Parathyroid adenoma (tissue), 2 donors: ENCODE data around the gene MPZ.
"Not testable (repeated sequence)": the region's sequence is repeated elsewhere in the genome, so short reads cannot be mapped to it uniquely, and the experiment has no call there.

Source experiments
- H2AFZ ChIP-seq: fragments of 300-600 bp; sonication (generic); one replicate; pipeline ENCODE4 v1.7.0; 2017; ENCODE audit warnings: antibody characterized with exemption, mild to moderate bottlenecking
- H3K27ac ChIP-seq: fragments of 300-600 bp; sonication (generic); one replicate; pipeline ENCODE4 v1.7.0; 2017
- H3K27me3 ChIP-seq: fragments of 300-600 bp; sonication (generic); one replicate; pipeline ENCODE4 v1.7.0; 2017; ENCODE audit warnings: low read length; ENCODE audit not compliant: control insufficient read depth, insufficient read depth
- H3K36me3 ChIP-seq: fragments of 300-600 bp; sonication (generic); one replicate; pipeline ENCODE4 v1.7.0; 2017; ENCODE audit warnings: low read length; ENCODE audit not compliant: control insufficient read depth, insufficient read depth
- H3K4me1 ChIP-seq: fragments of 300-600 bp; sonication (generic); one replicate; pipeline ENCODE4 v1.7.0; 2017; ENCODE audit warnings: control low read depth
- H3K4me2 ChIP-seq: fragments of 300-600 bp; sonication (generic); one replicate; pipeline ENCODE4 v1.7.0; 2017; ENCODE audit warnings: low read length
- H3K4me3 ChIP-seq: fragments of 300-600 bp; sonication (generic); one replicate; pipeline ENCODE4 v1.7.0; 2017; ENCODE audit warnings: low read depth, low read length
- H3K79me2 ChIP-seq: fragments of 300-600 bp; sonication (generic); one replicate; pipeline ENCODE4 v1.7.0; 2017; ENCODE audit warnings: control low read depth
- H3K9ac ChIP-seq: fragments of 300-600 bp; sonication (generic); one replicate; pipeline ENCODE4 v1.7.0; 2017; ENCODE audit warnings: mild to moderate bottlenecking
- H3K9me3 ChIP-seq: fragments of 300-600 bp; sonication (generic); one replicate; pipeline ENCODE4 v1.7.0; 2017; ENCODE audit warnings: low read length; ENCODE audit not compliant: control insufficient read depth
- CTCF ChIP-seq: fragments of 300-600 bp; sonication (generic); IDR thresholded peaks from one replicate; pipeline ENCODE4 v1.7.0; 2017; ENCODE audit warnings: antibody characterized with exemption, mild to moderate bottlenecking
- donor health status: primary hyperparathyroidism.

The MPZ gene

DNA sequence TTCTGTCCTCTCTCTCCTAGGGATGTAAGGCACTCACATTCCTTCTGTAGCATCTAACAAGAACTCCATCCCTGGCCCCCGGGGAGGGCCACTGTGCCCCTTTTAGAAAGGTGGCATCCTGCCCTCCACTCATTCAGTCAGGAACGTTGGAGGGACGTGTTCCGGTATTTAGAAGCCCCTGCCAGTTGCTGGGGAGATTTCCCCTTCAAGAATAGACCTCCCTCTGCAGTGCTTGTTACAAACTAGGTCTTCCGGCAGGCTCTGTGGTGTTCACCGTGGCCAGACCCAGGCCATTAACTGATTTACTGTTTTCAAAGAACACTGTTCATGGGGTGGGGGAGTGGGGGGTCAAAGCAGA, 50.4 kb downstream of the MPZ start:
- H3K36me3 ChIP-seq = no peaks in the 10 kb centered on the region
- peaks cover 4% of the 10 kb centered on the region for H3K4me1 ChIP-seq
- H3K4me2 ChIP-seq = no peak overlapping the region
- no peaks in the 10 kb centered on the region for H3K79me2 ChIP-seq
- no peaks in the 10 kb centered on the region for H3K9me3 ChIP-seq
- no peak overlapping the region for H3K9ac ChIP-seq
- H3K27ac ChIP-seq = no peak overlapping the region
- no peaks in the 10 kb centered on the region for H3K27me3 ChIP-seq
- TF ChIP-seq CTCF = no peak
- no peak overlapping the region for H2AFZ ChIP-seq
- no peak overlapping the region for H3K4me3 ChIP-seq

GRCh38 chr1:161258439-161259344, 51.1 kb downstream of the MPZ start, which contains the start of gene PCP4L1:
TSS of gene PCP4L1 (plus strand) at chr1:161258745. CDS start at chr1:161258975, 230 bp downstream.
- Histone ChIP-seq H3K27ac (no peak within 1 kb of the TSS), H3K9ac (no peak within 1 kb of the TSS)

DNA sequence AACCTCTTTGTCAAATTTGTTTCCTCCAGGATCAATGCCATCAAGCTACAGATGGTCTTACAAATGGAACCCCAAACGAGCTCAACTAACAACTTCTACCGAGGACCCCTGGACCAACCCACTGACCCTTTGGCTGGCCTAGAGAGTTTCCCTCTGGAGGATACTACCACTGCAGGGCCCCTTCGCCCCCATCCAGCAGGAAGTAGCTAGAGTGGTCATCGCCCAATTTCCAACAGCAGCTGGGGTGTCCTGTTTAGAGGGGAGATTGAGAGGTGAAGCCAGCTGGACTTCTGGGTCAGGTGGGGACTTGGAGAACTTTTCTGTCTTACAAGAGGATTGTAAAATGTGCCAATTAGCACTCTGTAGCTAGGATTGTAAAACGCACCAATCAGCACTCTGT, 52.7 kb downstream of the MPZ start:
- H3K36me3 ChIP-seq, H3K4me3 ChIP-seq, H3K4me2 ChIP-seq, H3K4me1 ChIP-seq, H3K79me2 ChIP-seq, H3K9me3 ChIP-seq, H3K27me3 ChIP-seq, H2AFZ ChIP-seq, H3K27ac ChIP-seq, H3K9ac ChIP-seq: not testable (repeated sequence)

More at GRCh38 chr1:161258439-161259344, 51.1 kb downstream of the MPZ start, which contains the start of gene PCP4L1:
- no peak for TF ChIP-seq CTCF
- H3K36me3 ChIP-seq = no peaks in the 10 kb centered on the region
- no peaks in the 10 kb centered on the region for H3K9me3 ChIP-seq
- peak within 1 kb of the TSS; percentile 71 for H2AFZ ChIP-seq
- peaks cover 4% of the 10 kb centered on the region for H3K4me1 ChIP-seq
- H3K27me3 ChIP-seq = no peaks in the 10 kb centered on the region
- H3K79me2 ChIP-seq = no peaks in the 10 kb centered on the region
- H3K4me2 ChIP-seq = peak within 1 kb of the TSS; percentile 82
- H3K4me3 ChIP-seq = peak within 1 kb of the TSS; percentile 49

- not testable (repeated sequence) for H3K9me3 ChIP-seq, H3K4me1 ChIP-seq, H3K36me3 ChIP-seq, H3K27ac ChIP-seq, H3K4me2 ChIP-seq, H3K4me3 ChIP-seq, H3K9ac ChIP-seq, H3K79me2 ChIP-seq, H3K27me3 ChIP-seq, H2AFZ ChIP-seq
Measured at GRCh38 chr1:161255955-161256520, 53.7 kb downstream of the MPZ start.

DNA sequence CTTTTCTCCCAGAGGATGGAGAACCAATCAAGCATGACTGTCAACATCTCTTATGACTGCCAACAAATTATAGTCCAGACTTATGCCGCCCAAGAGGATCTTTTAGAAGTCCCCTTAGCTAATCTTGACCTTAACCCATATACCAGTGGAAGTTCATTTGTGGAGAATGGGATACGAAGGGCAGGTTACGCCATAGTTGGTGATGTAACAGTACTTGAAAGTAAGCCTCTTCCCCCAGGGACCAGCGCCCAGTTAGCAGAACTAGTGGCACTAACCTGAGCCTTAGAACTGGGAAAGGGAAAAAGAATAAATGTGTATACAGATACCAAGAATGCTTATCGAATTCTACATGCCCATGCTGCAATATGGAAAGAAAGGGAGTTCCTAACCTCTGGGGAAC, 54.5 kb downstream of the MPZ start:
- not testable (repeated sequence) for H3K36me3 ChIP-seq, H3K79me2 ChIP-seq, H3K27ac ChIP-seq, H3K9ac ChIP-seq, H3K4me2 ChIP-seq, H3K4me1 ChIP-seq, H3K4me3 ChIP-seq, H2AFZ ChIP-seq, H3K27me3 ChIP-seq, H3K9me3 ChIP-seq
